Uterus (tissue), 4 donors: ENCODE measurements around the gene EGLN3. TPM values are rescaled to one million over a fixed set of nuclear protein-coding genes. Genes with fewer than 3 reads are reported as not detected.
"Not testable (repeated sequence)": the region's sequence is repeated elsewhere in the genome, so short reads cannot be mapped to it uniquely, and the experiment has no call there.

Source experiments
- DNase-seq, 2 donors: peaks; one replicate each; pipeline ENCODE4 v3.0.0-alpha.2; 2019 to 2020
- H3K27ac ChIP-seq, 2 donors: fragments of 200-600 bp; sonication (generic); 1 replicate in 1 of 2; 2 replicates in 1 of 2; pipeline ENCODE4 v1.5.1; 2016 to 2018
- H3K27me3 ChIP-seq, 2 donors: fragments of 200-600 bp; sonication (generic); one replicate each; pipeline ENCODE4 v1.5.1; 2018 to 2019; ENCODE audit warnings: control low read depth in 1 of 2
- H3K36me3 ChIP-seq, 2 donors: fragments of 200-600 bp; sonication (generic); one replicate each; pipeline ENCODE4 v1.5.1; 2019; ENCODE audit warnings: control low read depth in 1 of 2
- H3K4me1 ChIP-seq, 2 donors: fragments of 200-600 bp; sonication (generic); one replicate each; pipeline ENCODE4 v1.5.1; 2018 to 2019; ENCODE audit warnings: control low read depth in 1 of 2
- H3K4me3 ChIP-seq, 2 donors: fragments of 200-600 bp; sonication (generic); 1 replicate in 1 of 2; 2 replicates in 1 of 2; pipeline ENCODE4 v1.5.1; 2018 to 2019; ENCODE audit warnings: mild to moderate bottlenecking in 1 of 2
- H3K9me3 ChIP-seq, 2 donors: fragments of 200-600 bp; sonication (generic); one replicate each; pipeline ENCODE4 v1.5.1; 2019; ENCODE audit warnings: control low read depth in 1 of 2
- POLR2A ChIP-seq, 2 donors: fragments of 450-650 bp; IDR thresholded peaks; one replicate each; pipeline ENCODE4 v1.6.1; 2016; ENCODE audit warnings: antibody characterized with exemption in 2 of 2, mild to moderate bottlenecking in 1 of 2, moderate library complexity in 1 of 2
- intact Hi-C: fragments of 100-400 bp; cut with DNase I; formaldehyde crosslinking; loops from one replicate; pipeline ENCODE4 v1.15.1; 2023; ENCODE audit warnings: low total_unique reads
- total RNA-seq, 4 donors: library from RNA; depleted of rRNA in 3 of 4; stranded (reverse); fragments of >200 nt in 3 of 4; gene quantifications; one replicate each; pipeline versions ENCODE4 v1.1.0 to v1.2.4, GENCODE V29; 2014 to 2023
- TF ChIP-seq, protein P1 (sequence below), 4 experiments: fragments of 200-600 bp in 2 of 4; fragments of 450-650 bp in 2 of 4; sonication (generic) in 2 of 4; IDR thresholded peaks; one replicate each; pipeline ENCODE4 v1.5.1; 2016 to 2019; ENCODE audit warnings: antibody characterized with exemption in 4 of 4, mild to moderate bottlenecking in 2 of 4, moderate library complexity in 1 of 4
- donor health status: DM: yes; HTN: yes; CAD: no.

EGLN3 gene
- total RNA-seq, 4 donors from 2014 or later = 2.6 to 42.7 (median 8.7) TPM

- intact Hi-C loops = no loop called here
- TF ChIP-seq POLR2A (IDR thresholded peaks at IDR 0.05) = no peak
- TF ChIP-seq, protein P1, sequence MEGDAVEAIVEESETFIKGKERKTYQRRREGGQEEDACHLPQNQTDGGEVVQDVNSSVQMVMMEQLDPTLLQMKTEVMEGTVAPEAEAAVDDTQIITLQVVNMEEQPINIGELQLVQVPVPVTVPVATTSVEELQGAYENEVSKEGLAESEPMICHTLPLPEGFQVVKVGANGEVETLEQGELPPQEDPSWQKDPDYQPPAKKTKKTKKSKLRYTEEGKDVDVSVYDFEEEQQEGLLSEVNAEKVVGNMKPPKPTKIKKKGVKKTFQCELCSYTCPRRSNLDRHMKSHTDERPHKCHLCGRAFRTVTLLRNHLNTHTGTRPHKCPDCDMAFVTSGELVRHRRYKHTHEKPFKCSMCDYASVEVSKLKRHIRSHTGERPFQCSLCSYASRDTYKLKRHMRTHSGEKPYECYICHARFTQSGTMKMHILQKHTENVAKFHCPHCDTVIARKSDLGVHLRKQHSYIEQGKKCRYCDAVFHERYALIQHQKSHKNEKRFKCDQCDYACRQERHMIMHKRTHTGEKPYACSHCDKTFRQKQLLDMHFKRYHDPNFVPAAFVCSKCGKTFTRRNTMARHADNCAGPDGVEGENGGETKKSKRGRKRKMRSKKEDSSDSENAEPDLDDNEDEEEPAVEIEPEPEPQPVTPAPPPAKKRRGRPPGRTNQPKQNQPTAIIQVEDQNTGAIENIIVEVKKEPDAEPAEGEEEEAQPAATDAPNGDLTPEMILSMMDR (IDR thresholded peaks at IDR 0.05) = no peak
- DNase-seq = no peak
- H3K4me3 ChIP-seq = no peak overlapping the region
- H3K36me3 ChIP-seq = no peaks in the 10 kb centered on the region
- no peaks in the 10 kb centered on the region for H3K4me1 ChIP-seq
- no peak overlapping the region for H3K27ac ChIP-seq
- H3K9me3 ChIP-seq = no peaks in the 10 kb centered on the region
- H3K27me3 ChIP-seq = no peaks in the 10 kb centered on the region
Measured at GRCh38 chr14:33985242-33985641, 34.4 kb upstream of the EGLN3 start.

- H3K4me1 ChIP-seq = no peaks in the 10 kb centered on the region
- H3K9me3 ChIP-seq = no peaks in the 10 kb centered on the region
- DNase-seq = no peak
Measured at GRCh38 chr14:33979613-33980276, 28.9 kb upstream of the EGLN3 start.

GRCh38 chr14:33978892-33979612 lies 28.2 kb upstream of the EGLN3 start:
- H3K27me3 ChIP-seq = no peaks in the 10 kb centered on the region
- no peak overlapping the region for H3K27ac ChIP-seq
- no peaks in the 10 kb centered on the region for H3K36me3 ChIP-seq
- intact Hi-C loops = no loop called here
- H3K4me3 ChIP-seq = no peak overlapping the region
- H3K4me1 ChIP-seq = no peaks in the 10 kb centered on the region
- no peaks in the 10 kb centered on the region for H3K9me3 ChIP-seq
- TF ChIP-seq, protein P1 (IDR thresholded peaks at IDR 0.05) = no peak
- no peak for DNase-seq

More at GRCh38 chr14:33979613-33980276, 28.9 kb upstream of the EGLN3 start:
- no peaks in the 10 kb centered on the region for H3K36me3 ChIP-seq
- TF ChIP-seq POLR2A (IDR thresholded peaks at IDR 0.05) = no peak
- TF ChIP-seq, protein P1 (IDR thresholded peaks at IDR 0.05) = no peak
- H3K27me3 ChIP-seq = no peaks in the 10 kb centered on the region
- intact Hi-C loops = no loop called here
- no peak overlapping the region for H3K4me3 ChIP-seq
- H3K27ac ChIP-seq = no peak overlapping the region

GRCh38 chr14:33972583-33973081 lies 21.8 kb upstream of the EGLN3 start:
- Histone ChIP-seq H3K9me3 (no peaks in the 10 kb centered on the region), H3K36me3 (no peaks in the 10 kb centered on the region), H3K27ac (no peak overlapping the region), H3K4me3 (no peak overlapping the region), H3K4me1 (no peaks in the 10 kb centered on the region), H3K27me3 (no peaks in the 10 kb centered on the region)
- DNase-seq = no peak
- intact Hi-C loops = no loop called here
- TF ChIP-seq, protein P1 (IDR thresholded peaks at IDR 0.05) = no peak
- no peak for TF ChIP-seq POLR2A (IDR thresholded peaks at IDR 0.05)

- intact Hi-C loops, H3K4me3 ChIP-seq, H3K9me3 ChIP-seq: not testable (repeated sequence)
Measured at GRCh38 chr14:33969846-33970245, 19.0 kb upstream of the EGLN3 start.

More at GRCh38 chr14:33969846-33970245, 19.0 kb upstream of the EGLN3 start:
- H3K36me3 ChIP-seq, DNase-seq, H3K27ac ChIP-seq, H3K4me1 ChIP-seq, H3K27me3 ChIP-seq: not testable (repeated sequence)
